NCI-H748 treated with DMSO at 0.1 percent for 48 hours (cell line): ENCODE data around the gene DDX54.
"Not testable (repeated sequence)": the region's sequence is repeated elsewhere in the genome, so short reads cannot be mapped to it uniquely, and the experiment has no call there.

Experiments
- DNase-seq: peaks from one replicate; lab custom pipeline; 2025; lab: John Stamatoyannopoulos, UW

DDX54 gene

GRCh38 chr12:113216027-113216426 lies 30.7 kb upstream of the DDX54 start:
- DNase-seq = no peak

GRCh38 chr12:113214895-113215400 lies 29.7 kb upstream of the DDX54 start:
- DNase-seq = no peak

GRCh38 chr12:113211160-113211559 lies 25.9 kb upstream of the DDX54 start:
- DNase-seq = no peak

GRCh38 chr12:113208041-113208934 lies 23.0 kb upstream of the DDX54 start:
- no peak for DNase-seq

- DNase-seq = no peak
These were observed 22.3 kb upstream of the DDX54 start for GRCh38 chr12:113207613-113208040.

- not testable (repeated sequence) for DNase-seq
These were observed 21.5 kb upstream of the DDX54 start for GRCh38 chr12:113206802-113207201.

GRCh38 chr12:113204804-113205203 lies 19.5 kb upstream of the DDX54 start:
- DNase-seq = no peak

GRCh38 chr12:113203852-113204760 lies 18.8 kb upstream of the DDX54 start:
- DNase-seq = no peak

- DNase-seq = no peak
These were observed 17.2 kb upstream of the DDX54 start for GRCh38 chr12:113202300-113203075.

- DNase-seq = no peak
These were observed 16.2 kb upstream of the DDX54 start for GRCh38 chr12:113201187-113202177.

- no peak for DNase-seq
These were observed 14.9 kb upstream of the DDX54 start for GRCh38 chr12:113200021-113200797.

- DNase-seq = no peak
These were observed 13.0 kb upstream of the DDX54 start for GRCh38 chr12:113198296-113198695.

- no peak for DNase-seq
These were observed 12.3 kb upstream of the DDX54 start for GRCh38 chr12:113197518-113198077.

- DNase-seq = peak; percentile 48
These were observed 11.7 kb upstream of the DDX54 start for GRCh38 chr12:113196990-113197389.

GRCh38 chr12:113196582-113196981 lies 11.3 kb upstream of the DDX54 start:
- no peak for DNase-seq

GRCh38 chr12:113195598-113195997 lies 10.3 kb upstream of the DDX54 start:
- DNase-seq = no peak

- DNase-seq = no peak
These were observed 9.7 kb upstream of the DDX54 start for GRCh38 chr12:113194971-113195391.

- DNase-seq = no peak
These were observed 5.9 kb upstream of the DDX54 start for GRCh38 chr12:113191227-113191626.

- DNase-seq = no peak
These were observed 5.5 kb upstream of the DDX54 start for GRCh38 chr12:113190761-113191160.
